Right lobe of liver (tissue), 6 donors: Measurements from ENCODE around the gene SPATA31C2. TPM values are rescaled to one million over a fixed set of nuclear protein-coding genes. Genes with fewer than 3 reads are reported as not detected.

Experiments used
- ATAC-seq, 4 donors: fragments of 200-7000 bp; cut with Tn5 transposase; one replicate each; pipeline ENCODE4 v1.9.1; 2020; ENCODE audit warnings: mild to moderate bottlenecking in 4 of 4, moderate library complexity in 4 of 4
- DNase-seq, 3 donors: peaks; one replicate each; pipeline ENCODE4 v3.0.0-alpha.2; 2020
- H3K27ac ChIP-seq, 3 donors: fragments of 200-600 bp; one replicate each; pipeline ENCODE4 v1.8.0; 2022
- H3K27me3 ChIP-seq, 2 donors: fragments of 200-600 bp; one replicate each; pipeline ENCODE4 v1.8.0; 2022
- H3K36me3 ChIP-seq, 4 donors: fragments of 200-600 bp; sonication (generic) in 1 of 4; one replicate each; pipeline versions ENCODE4 v1.5.1 to v1.8.0; 2017 to 2022; ENCODE audit warnings: control low read depth in 1 of 4
- H3K4me1 ChIP-seq, 4 donors: fragments of 200-600 bp; sonication (generic) in 1 of 4; one replicate each; pipeline versions ENCODE4 v1.5.1 to v1.8.0; 2017 to 2022; ENCODE audit warnings: control low read depth in 1 of 4
- H3K4me3 ChIP-seq, 3 donors: fragments of 200-600 bp; one replicate each; pipeline ENCODE4 v1.8.0; 2022
- H3K9me3 ChIP-seq, 4 donors: fragments of 200-600 bp; sonication (generic) in 1 of 4; one replicate each; pipeline versions ENCODE4 v1.5.1 to v1.8.0; 2017 to 2022; ENCODE audit warnings: control low read depth in 1 of 4
- CTCF ChIP-seq, 4 donors: fragments of 200-600 bp in 3 of 4; fragments of 450-650 bp in 1 of 4; IDR thresholded peaks; one replicate each; pipeline versions ENCODE4 v1.5.1 to v1.8.0; 2016 to 2022; ENCODE audit warnings: antibody characterized with exemption in 4 of 4, mild to moderate bottlenecking in 2 of 4
- POLR2A ChIP-seq: fragments of 450-650 bp; IDR thresholded peaks from one replicate; pipeline ENCODE4 v1.6.1; 2017; ENCODE audit warnings: antibody characterized with exemption, mild to moderate bottlenecking
- WGBS: methylation state at CpG from one replicate; pipeline ENCODE4 v1.1.6; 2018; ENCODE audit warnings: low coverage, low lambda C conversion rate; ENCODE audit not compliant: insufficient coverage; ENCODE audit errors: missing lambda C conversion rate; 5-methylcytosine and 5-hydroxymethylcytosine counted together
- intact Hi-C, 2 donors: fragments of 100-400 bp; cut with DNase I; formaldehyde crosslinking; loops; one replicate each; pipeline versions ENCODE4 v1.11.2 to v1.14.1; 2022
- total RNA-seq, 6 experiments: library from RNA; depleted of rRNA in 2 of 6; stranded (reverse); fragments of >200 nt in 2 of 6; fragmentation: NEBNext Ultra II Directional in 3 of 6; extraction: Animal tissue kit (Norgen Biotek cat#: 25700) in 3 of 6; gene quantifications; one replicate each; pipeline versions ENCODE4 v1.1.0 to v1.2.4, GENCODE V29; 2016 to 2023
- donor health status: DM: no; HTN: yes; CAD: no.
- donor health status: DM: no; HTN: no; CAD: no.
- donor health status: DM: no; HTN: no; CAD: no.
- donor health status: DM: no; HTN: yes; CAD: no.
- donor health status: DM: no; HTN: yes; CAD: no.

SPATA31C2 gene
- total RNA-seq, 6 experiments from 2014 or later = not detected

- TF ChIP-seq CTCF (IDR thresholded peaks at IDR 0.05) (no peak), POLR2A (no peak)
- Histone ChIP-seq H3K4me1 (peaks cover 0 to 11% (median 0%) of the 10 kb centered on the region in 4 donors), H3K4me3 (no peak overlapping the region), H3K27me3 (no peaks in the 10 kb centered on the region), H3K27ac (no peak overlapping the region), H3K36me3 (no peaks in the 10 kb centered on the region), H3K9me3 (peaks cover 0 to 3% (median 0%) of the 10 kb centered on the region in 4 donors)
- intact Hi-C loops = no loop called here
- ATAC-seq (no peak), DNase-seq (no peak)
- WGBS = 74% methylated on average over 3 of the region's 3 CpGs
Observed at GRCh38 chr9:88168564-88168963, 30.3 kb upstream of the SPATA31C2 start.

- H3K36me3 ChIP-seq = no peaks in the 10 kb centered on the region
- no peak overlapping the region for H3K4me3 ChIP-seq
- ATAC-seq (no peak), DNase-seq (no peak)
- H3K27me3 ChIP-seq = no peaks in the 10 kb centered on the region
- no peak overlapping the region for H3K27ac ChIP-seq
- intact Hi-C loops = no loop called here
- H3K9me3 ChIP-seq = peaks cover 0 to 3% (median 0%) of the 10 kb centered on the region in 4 donors
- TF ChIP-seq POLR2A (no peak), CTCF (IDR thresholded peaks at IDR 0.05) (no peak)
- WGBS = 86% methylated on average over 1 of the region's 1 CpG
- peaks cover 0 to 11% (median 0%) of the 10 kb centered on the region in 4 donors for H3K4me1 ChIP-seq
Observed at GRCh38 chr9:88166660-88167059, 28.4 kb upstream of the SPATA31C2 start.

GRCh38 chr9:88164850-88165249, 26.6 kb upstream of the SPATA31C2 start:
- Histone ChIP-seq H3K36me3 (no peaks in the 10 kb centered on the region), H3K4me1 (peaks cover 0 to 8% (median 0%) of the 10 kb centered on the region in 4 donors), H3K27ac (no peak overlapping the region), H3K27me3 (no peaks in the 10 kb centered on the region), H3K9me3 (peaks cover 0 to 3% (median 0%) of the 10 kb centered on the region in 4 donors), H3K4me3 (no peak overlapping the region)
- WGBS = 60% methylated on average over 3 of the region's 3 CpGs
- DNase-seq (no peak), ATAC-seq (no peak)
- intact Hi-C loops = no loop called here
- TF ChIP-seq POLR2A (no peak), CTCF (IDR thresholded peaks at IDR 0.05) (no peak)

- Histone ChIP-seq H3K9me3 (no peaks in the 10 kb centered on the region), H3K4me1 (no peaks in the 10 kb centered on the region), H3K4me3 (no peak overlapping the region), H3K27ac (no peak overlapping the region), H3K27me3 (no peaks in the 10 kb centered on the region), H3K36me3 (no peaks in the 10 kb centered on the region)
- intact Hi-C loops = no loop called here
- 54% methylated on average over 6 of the region's 6 CpGs for WGBS
- TF ChIP-seq POLR2A (no peak), CTCF (IDR thresholded peaks at IDR 0.05) (no peak)
- DNase-seq (no peak), ATAC-seq (no peak)
Observed at GRCh38 chr9:88161144-88161543, 22.9 kb upstream of the SPATA31C2 start.
